SU-DHL-6 (cell line): ENCODE data around the gene AIFM2.

Experiments used
- H2AFZ ChIP-seq: fragments of 200-600 bp; sonication (generic); 2 replicates; pipeline ENCODE4 v1.6.1; 2014; ENCODE audit warnings: low read depth, mild to moderate bottlenecking, moderate library complexity, mixed read lengths, antibody characterized with exemption, low read length; ENCODE audit not compliant: severe bottlenecking
- H3F3A ChIP-seq: fragments of 200-600 bp; shearing (Covaris generic); 2 replicates; pipeline ENCODE4 v1.6.0; 2016; ENCODE audit warnings: antibody characterized with exemption, mild to moderate bottlenecking; ENCODE audit not compliant: insufficient read depth
- H3K27ac ChIP-seq: fragments of 200-600 bp; sonication (generic); 2 replicates; pipeline ENCODE4 v1.5.1; 2016; ENCODE audit warnings: low read depth, mild to moderate bottlenecking, low read length, moderate library complexity, mixed read lengths
- H3K27me3 ChIP-seq: fragments of 200-600 bp; sonication (generic), shearing (Covaris generic); 2 replicates; pipeline ENCODE4 v1.6.0; 2014; ENCODE audit warnings: mild to moderate bottlenecking, low read length
- H3K36me3 ChIP-seq: fragments of 200-600 bp; sonication (generic); 2 replicates; pipeline ENCODE4 v1.6.1; 2014; ENCODE audit warnings: mild to moderate bottlenecking, low read length, mixed read lengths
- H3K4me2 ChIP-seq: fragments of 300-600, 200-600 bp; shearing (Covaris generic), sonication (generic); 2 replicates; pipeline ENCODE4 v1.6.0; 2014; ENCODE audit warnings: low read length, low read depth, mild to moderate bottlenecking; ENCODE audit not compliant: poor library complexity, severe bottlenecking
- H3K4me3 ChIP-seq: fragments of 200-600 bp; sonication (generic); 2 replicates; pipeline ENCODE4 v1.5.1; 2014; ENCODE audit warnings: antibody characterized with exemption, low read length, mild to moderate bottlenecking, mixed read lengths; ENCODE audit not compliant: insufficient read depth, poor library complexity, severe bottlenecking
- H3K79me2 ChIP-seq: fragments of 200-600 bp; sonication (generic); 2 replicates; pipeline ENCODE4 v1.6.1; 2014; ENCODE audit warnings: mild to moderate bottlenecking, low read length, moderate library complexity; ENCODE audit not compliant: insufficient read depth
- H3K9ac ChIP-seq: fragments of 200-600 bp; sonication (generic); 2 replicates; pipeline ENCODE4 v1.7.0; 2014; ENCODE audit warnings: mild to moderate bottlenecking, low read length
- H3K9me2 ChIP-seq: fragments of 200-600 bp; sonication (generic); replicated peaks from 2 replicates; pipeline ENCODE4 v1.6.1; 2014; ENCODE audit warnings: low read length; ENCODE audit not compliant: insufficient read depth
- H3K9me3 ChIP-seq: fragments of 200-600 bp; sonication (generic); 2 replicates; pipeline ENCODE4 v1.6.1; 2014; ENCODE audit warnings: low read length, mixed read lengths; ENCODE audit not compliant: insufficient read depth
- H4K20me1 ChIP-seq: fragments of 200-600 bp; sonication (generic); 2 replicates; pipeline ENCODE4 v1.6.1; 2014; ENCODE audit warnings: low read depth, mild to moderate bottlenecking, antibody characterized with exemption, low read length, moderate library complexity, mixed read lengths
- CTCF ChIP-seq: fragments of 200-600 bp; sonication (generic); IDR thresholded peaks from one replicate; pipeline ENCODE4 v1.5.1; 2017; ENCODE audit warnings: antibody characterized with exemption, mild to moderate bottlenecking, low read length, moderate library complexity; ENCODE audit not compliant: insufficient read depth, poor library complexity, severe bottlenecking
- EZH2phosphoT487 ChIP-seq: fragments of 200-600 bp; sonication (generic), shearing (Covaris generic); conservative IDR thresholded peaks from 2 replicates; pipeline ENCODE4 v1.6.1; 2018; ENCODE audit warnings: mild to moderate bottlenecking, antibody characterized with exemption, low read length, moderate library complexity, mixed read lengths

Gene AIFM2

GRCh38 chr10:70169011-70169410 is 36.4 kb upstream of the AIFM2 start:
- H3K27me3 ChIP-seq: no peaks in the 10 kb centered on the region
- no peaks in the 10 kb centered on the region for H3K9me3 ChIP-seq
- no peak overlapping the region for H2AFZ ChIP-seq
- no peak overlapping the region for H3K27ac ChIP-seq
- no peaks in the 10 kb centered on the region for H3K9me2 ChIP-seq
- H3F3A ChIP-seq: peaks cover 9% of the 10 kb centered on the region; the same call in 1 of the 2 replicates
- H3K79me2 ChIP-seq: peaks cover 63% of the 10 kb centered on the region
- peak overlapping the region; percentile 90 for H3K9ac ChIP-seq
- peak overlapping the region; percentile 86 for H3K4me2 ChIP-seq
- H4K20me1 ChIP-seq: peaks cover 12% of the 10 kb centered on the region; the same call in 1 of the 2 replicates
- TF ChIP-seq CTCF (no peak), EZH2phosphoT487 (no peak)
- peak overlapping the region; percentile 74 for H3K4me3 ChIP-seq
- peaks cover 9% of the 10 kb centered on the region; the same call in 1 of the 2 replicates for H3K36me3 ChIP-seq

DNA sequence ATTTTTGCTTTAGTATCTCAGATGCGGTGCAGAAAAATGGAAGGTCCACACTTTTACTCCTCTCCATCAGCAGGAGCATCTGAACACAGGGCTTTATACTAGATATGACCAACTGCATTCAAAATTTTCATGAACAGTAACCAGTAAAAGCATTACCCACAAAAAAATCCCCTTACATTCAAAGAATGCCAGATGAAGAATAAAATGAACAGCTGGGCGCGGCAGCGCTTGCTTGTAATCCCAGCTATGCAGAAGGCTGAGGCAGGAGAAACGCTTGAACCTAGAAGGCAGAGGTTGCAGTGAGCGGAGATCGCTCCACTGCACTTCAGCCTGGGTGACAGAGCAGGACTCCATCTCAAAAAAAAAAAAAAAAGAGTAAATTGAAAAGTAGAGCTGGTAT is 34.6 kb upstream of the AIFM2 start:
- H3K4me3 ChIP-seq: no peak overlapping the region
- H3K9ac ChIP-seq: no peak overlapping the region
- peaks cover 9% of the 10 kb centered on the region; the same call in 1 of the 2 replicates for H3K36me3 ChIP-seq
- no peak overlapping the region for H2AFZ ChIP-seq
- peaks cover 22% of the 10 kb centered on the region; the same call in 1 of the 2 replicates for H4K20me1 ChIP-seq
- no peak for TF ChIP-seq CTCF
- no peak for TF ChIP-seq EZH2phosphoT487
- H3K9me3 ChIP-seq: no peaks in the 10 kb centered on the region
- peak overlapping the region; percentile 86 for H3K4me2 ChIP-seq
- peaks cover 79% of the 10 kb centered on the region for H3K79me2 ChIP-seq
- H3K27me3 ChIP-seq: no peaks in the 10 kb centered on the region
- H3F3A ChIP-seq: peaks cover 9% of the 10 kb centered on the region; the same call in 1 of the 2 replicates
- no peaks in the 10 kb centered on the region for H3K9me2 ChIP-seq
- no peak overlapping the region for H3K27ac ChIP-seq

DNA sequence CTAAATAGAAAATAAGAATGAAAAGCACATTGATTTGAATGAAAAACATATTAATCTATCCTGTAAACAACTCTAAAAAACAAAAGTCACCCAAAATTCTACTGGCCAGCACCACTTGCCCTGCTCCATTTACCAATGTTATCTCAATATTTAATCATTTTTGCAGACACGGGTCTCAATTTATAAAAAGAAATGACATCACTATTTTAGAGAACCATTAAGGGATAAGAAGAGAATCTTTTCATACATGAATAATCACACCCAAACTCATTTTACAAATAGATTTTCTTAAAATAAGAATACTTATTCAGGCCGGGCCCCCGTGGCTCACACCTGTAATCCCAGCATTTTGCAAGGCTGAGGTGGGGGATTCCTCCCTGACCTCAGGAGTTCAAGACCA is 33.8 kb upstream of the AIFM2 start:
- Histone ChIP-seq H3K9me3 (no peaks in the 10 kb centered on the region), H3K27ac (no peak overlapping the region), H2AFZ (no peak overlapping the region), H3K4me3 (no peak overlapping the region), H3K9ac (no peak overlapping the region), H3K9me2 (no peaks in the 10 kb centered on the region), H3K36me3 (peaks cover 13% of the 10 kb centered on the region), H3K27me3 (no peaks in the 10 kb centered on the region), H3F3A (peaks cover 4% of the 10 kb centered on the region; the same call in 1 of the 2 replicates), H3K4me2 (peak overlapping the region; percentile 86), H4K20me1 (peaks cover 22% of the 10 kb centered on the region; the same call in 1 of the 2 replicates), H3K79me2 (peaks cover 87% of the 10 kb centered on the region)
- TF ChIP-seq CTCF (no peak), EZH2phosphoT487 (no peak)
